NT2/D1 (cell line): ENCODE data around the gene CCSER2.

Experiments used
- SUZ12 ChIP-seq: IDR thresholded peaks from 2 replicates; pipeline ENCODE4 v1.6.1; 2011; ENCODE audit not compliant: insufficient read length, insufficient read depth; ENCODE audit errors: extremely low read depth
- YY1 ChIP-seq: IDR thresholded peaks from 2 replicates; pipeline ENCODE4 v1.6.1; 2011; ENCODE audit not compliant: insufficient read length, insufficient read depth
- ZNF274 ChIP-seq: IDR thresholded peaks from 2 replicates; pipeline ENCODE4 v1.6.1; 2011; ENCODE audit warnings: mild to moderate bottlenecking, low read depth, low read length

- TF ChIP-seq ZNF274 (no peak), SUZ12 (no peak), YY1 (no peak)
These were observed 8.2 kb downstream of the CCSER2 start for GRCh38 chr10:84336406-84337090.
